Sigmoid colon (tissue), 7 donors: ENCODE data around the gene SMYD2. TPM values are rescaled to one million over a fixed set of nuclear protein-coding genes. Genes with fewer than 3 reads are reported as not detected.

Source experiments
- DNase-seq: peaks from one replicate; pipeline ENCODE4 v3.0.0-alpha.2; 2019
- H3K27ac ChIP-seq, 4 donors: fragments of 200-600 bp; sonication (generic); one replicate each; pipeline ENCODE4 v1.5.1; 2016 to 2019; ENCODE audit warnings: mild to moderate bottlenecking in 1 of 4
- H3K27me3 ChIP-seq, 3 donors: fragments of 200-600 bp; sonication (generic); one replicate each; pipeline ENCODE4 v1.5.1; 2019; ENCODE audit warnings: mild to moderate bottlenecking in 1 of 3
- H3K36me3 ChIP-seq, 4 donors: fragments of 200-600 bp; sonication (generic); one replicate each; pipeline ENCODE4 v1.5.1; 2016 to 2019
- H3K4me1 ChIP-seq, 4 donors: fragments of 200-600 bp; sonication (generic); one replicate each; pipeline ENCODE4 v1.5.1; 2017 to 2019
- H3K4me3 ChIP-seq, 4 donors: fragments of 200-600 bp; sonication (generic); one replicate each; pipeline ENCODE4 v1.5.1; 2017 to 2019; ENCODE audit warnings: mild to moderate bottlenecking in 2 of 4, moderate library complexity in 1 of 4
- H3K9me3 ChIP-seq, 4 donors: fragments of 200-600 bp in 3 of 4; sonication (generic) in 3 of 4; one replicate each; pipeline versions ENCODE4 v1.5.1 to v1.6.1; 2013 to 2019
- CTCF ChIP-seq, 4 experiments: fragments of 450-650 bp in 3 of 4; fragments of 200-600 bp in 1 of 4; IDR thresholded peaks; one replicate each; pipeline ENCODE4 v1.5.1; 2016 to 2019; ENCODE audit warnings: antibody characterized with exemption in 4 of 4, mild to moderate bottlenecking in 3 of 4, moderate library complexity in 2 of 4
- EP300 ChIP-seq, 4 donors: sonication (generic); formaldehyde crosslinking; IDR thresholded peaks; one replicate each; pipeline ENCODE4 v1.6.1; 2017; ENCODE audit warnings: antibody characterized with exemption in 4 of 4
- POLR2A ChIP-seq, 2 donors: fragments of 450-650 bp; IDR thresholded peaks; one replicate each; pipeline ENCODE4 v1.6.1; 2016; ENCODE audit warnings: antibody characterized with exemption in 2 of 2, mild to moderate bottlenecking in 2 of 2, moderate library complexity in 2 of 2
- POLR2AphosphoS5 ChIP-seq, 4 donors: sonication (generic); formaldehyde crosslinking; IDR thresholded peaks; one replicate each; pipeline ENCODE4 v1.6.1; 2017; ENCODE audit warnings: antibody characterized with exemption in 4 of 4
- WGBS, 2 donors: extraction: QIAGEN DNeasy Blood & Tissue Kit; methylation state at CpG; one replicate each; pipeline ENCODE4 v1.1.7; 2013; 5-methylcytosine and 5-hydroxymethylcytosine counted together
- intact Hi-C: fragments of 100-400 bp; cut with DNase I; formaldehyde crosslinking; loops from one replicate; pipeline ENCODE4 v1.15.1; 2023
- polyA plus RNA-seq, 3 donors: library from polyadenylated mRNA; stranded (reverse); fragments of 200-250 nt; gene quantifications; one replicate each; pipeline ENCODE4 v1.2.3, GENCODE V29; 2013
- total RNA-seq, 4 donors: library from RNA; depleted of rRNA; stranded (reverse); fragments of >200 nt; gene quantifications; one replicate each; pipeline ENCODE4 v1.1.0, GENCODE V29; 2016
- donor health status: healthy with polysubstance abuse.
- donor health status: Bipolar disorder and iron deficiency.
- donor health status: healthy.

SMYD2 gene
- total and polyA plus RNA-seq, 7 donors = 12.5 to 23.4 (median 16.7) TPM

DNA sequence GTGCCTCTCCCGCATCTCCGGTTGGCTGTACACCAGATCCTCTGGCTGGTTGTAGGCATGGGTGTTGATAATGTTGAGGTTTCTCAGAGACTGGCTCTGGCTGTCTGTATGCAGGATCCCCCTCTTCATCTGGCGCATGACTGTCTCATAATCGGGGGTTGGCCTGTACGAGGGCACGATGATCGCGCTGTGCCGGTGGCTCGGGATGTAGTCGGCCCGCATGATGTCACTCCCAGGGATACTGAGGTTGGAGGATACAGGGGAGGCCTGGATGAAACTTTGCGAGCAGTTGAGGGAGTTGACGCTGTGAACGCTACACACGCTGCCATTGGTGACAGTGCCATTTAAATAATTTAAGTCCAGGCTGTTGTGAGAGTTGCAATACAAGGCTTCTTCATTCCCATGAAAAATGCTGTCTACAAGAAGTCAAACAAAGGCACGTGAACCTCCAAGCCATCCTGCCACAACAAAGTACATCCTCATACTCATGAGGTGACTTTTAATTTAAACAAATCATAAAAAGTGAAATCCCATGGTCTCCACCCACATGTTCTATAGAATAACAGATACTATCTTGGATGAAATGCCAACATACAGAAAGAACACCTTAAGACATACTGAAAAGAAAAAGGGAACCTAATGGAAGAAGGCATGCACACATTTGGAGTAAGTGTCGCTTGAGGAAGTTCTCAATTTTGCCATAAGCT is 103.6 kb downstream of the SMYD2 start:
- Histone ChIP-seq H3K9me3 (no peaks in the 10 kb centered on the region), H3K4me3 (no peak overlapping the region), H3K27me3 (no peaks in the 10 kb centered on the region), H3K27ac (no peak overlapping the region), H3K4me1 (peaks cover 0 to 25% (median 3%) of the 10 kb centered on the region in 4 donors), H3K36me3 (peaks cover 8 to 26% (median 14%) of the 10 kb centered on the region in 4 donors)
- intact Hi-C loops = loop anchor here (5.0 kb wide), 1 partner anchor 42 kb away; no protein-coding TSS in a partner anchor
- TF ChIP-seq POLR2A (IDR thresholded peaks at IDR 0.05) (no peak), POLR2AphosphoS5 (IDR thresholded peaks at IDR 0.05) (no peak), CTCF (IDR thresholded peaks at IDR 0.05) (no peak), EP300 (IDR thresholded peaks at IDR 0.05) (no peak)
- no peak for DNase-seq
- WGBS, 2 donors = 93 to 94% methylated on average over 18 of the region's 18 CpGs

DNA sequence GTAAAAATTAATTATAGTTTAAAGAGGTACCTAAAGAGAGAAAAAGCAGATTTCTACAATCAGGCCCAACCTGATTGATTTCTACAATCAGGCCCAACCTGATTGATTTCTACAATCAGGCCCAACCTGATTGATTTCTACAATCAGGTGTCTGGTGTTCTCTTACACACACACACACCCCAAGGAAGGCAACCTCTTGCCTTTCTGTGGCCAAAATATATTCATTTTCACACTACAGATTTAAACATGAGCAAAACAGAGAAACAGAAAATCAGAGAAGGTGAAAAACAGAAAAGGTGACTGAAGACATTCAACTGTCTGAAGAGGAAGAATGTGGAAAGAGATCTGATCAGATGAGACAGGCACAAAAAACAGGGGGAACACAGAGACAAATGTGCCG is 104.5 kb downstream of the SMYD2 start:
- no peak for DNase-seq
- H3K4me1 ChIP-seq = peaks cover 0 to 18% (median 2%) of the 10 kb centered on the region in 4 donors
- TF ChIP-seq EP300 (IDR thresholded peaks at IDR 0.05) = no peak
- TF ChIP-seq POLR2AphosphoS5 (IDR thresholded peaks at IDR 0.05) = no peak
- TF ChIP-seq CTCF (IDR thresholded peaks at IDR 0.05) = no peak
- TF ChIP-seq POLR2A (IDR thresholded peaks at IDR 0.05) = no peak
- H3K36me3 ChIP-seq = peaks cover 8 to 30% (median 14%) of the 10 kb centered on the region in 4 donors
- H3K27me3 ChIP-seq = no peaks in the 10 kb centered on the region
- peak overlapping the region in 1 of 4 donors; percentile 5 for H3K27ac ChIP-seq
- intact Hi-C loops = no loop called here
- no peaks in the 10 kb centered on the region for H3K9me3 ChIP-seq
- H3K4me3 ChIP-seq = no peak overlapping the region
- 98 to 100% methylated on average over 1 of the region's 1 CpG for WGBS, 2 donors

GRCh38 chr1:214386333-214386732 is 105.4 kb downstream of the SMYD2 start:
- intact Hi-C loops = no loop called here
- no peak for TF ChIP-seq POLR2AphosphoS5 (IDR thresholded peaks at IDR 0.05)
- TF ChIP-seq POLR2A (IDR thresholded peaks at IDR 0.05) = no peak
- TF ChIP-seq CTCF (IDR thresholded peaks at IDR 0.05) = no peak
- H3K27me3 ChIP-seq = no peaks in the 10 kb centered on the region
- peaks cover 8 to 33% (median 14%) of the 10 kb centered on the region in 4 donors for H3K36me3 ChIP-seq
- H3K4me3 ChIP-seq = no peak overlapping the region
- H3K9me3 ChIP-seq = no peaks in the 10 kb centered on the region
- peak overlapping the region in 3 of 4 donors; percentile 40 to 59 (median 54) for H3K27ac ChIP-seq
- WGBS, 2 donors = 93% methylated on average over 7 of the region's 7 CpGs
- DNase-seq = no peak
- peaks cover 0 to 9% (median 0%) of the 10 kb centered on the region in 4 donors for H3K4me1 ChIP-seq
